NCI-H2227 (cell line): ENCODE data around the gene PWWP2A.
A peak's percentile ranks its signal among the peaks of the same experiment; 100 is the strongest.
"Not testable (repeated sequence)": the region's sequence is repeated elsewhere in the genome, so short reads cannot be mapped to it uniquely, and the experiment has no call there.

Source experiments
- DNase-seq: peaks from one replicate; lab custom pipeline; 2025; ENCODE audit not compliant: unreplicated experiment; lab: John Stamatoyannopoulos, UW

Gene PWWP2A

GRCh38 chr5:160081495-160081894 lies 37.8 kb downstream of the PWWP2A start:
- DNase-seq = no peak

GRCh38 chr5:160079753-160080152 lies 39.5 kb downstream of the PWWP2A start:
- DNase-seq = no peak

GRCh38 chr5:160076997-160077396 lies 42.3 kb downstream of the PWWP2A start:
- DNase-seq = no peak

GRCh38 chr5:160075073-160075472 lies 44.2 kb downstream of the PWWP2A start:
- DNase-seq = no peak

GRCh38 chr5:160071916-160072315 lies 47.3 kb downstream of the PWWP2A start:
- DNase-seq = no peak

GRCh38 chr5:160071516-160071915 lies 47.7 kb downstream of the PWWP2A start:
- DNase-seq = peak; percentile 9

GRCh38 chr5:160069120-160069519 lies 50.1 kb downstream of the PWWP2A start:
- DNase-seq = not testable (repeated sequence)

- no peak for DNase-seq
Observed at GRCh38 chr5:160064995-160065614, 54.1 kb downstream of the PWWP2A start.

- DNase-seq = no peak
Observed at GRCh38 chr5:160064417-160064810, 54.8 kb downstream of the PWWP2A start.

- no peak for DNase-seq
Observed at GRCh38 chr5:160061770-160062169, 57.5 kb downstream of the PWWP2A start.

GRCh38 chr5:160060001-160060400 lies 59.2 kb downstream of the PWWP2A start:
- DNase-seq = no peak

- DNase-seq = no peak
Observed at GRCh38 chr5:160057256-160057655, 62.0 kb downstream of the PWWP2A start.

GRCh38 chr5:160054831-160055230 lies 64.4 kb downstream of the PWWP2A start:
- DNase-seq = no peak

GRCh38 chr5:160054047-160054446 lies 65.2 kb downstream of the PWWP2A start:
- DNase-seq = no peak

- DNase-seq = no peak
Observed at GRCh38 chr5:160049099-160049498, 70.2 kb downstream of the PWWP2A start.

GRCh38 chr5:160048131-160048530 lies 71.1 kb downstream of the PWWP2A start:
- no peak for DNase-seq

GRCh38 chr5:160047423-160047822 lies 71.8 kb downstream of the PWWP2A start:
- no peak for DNase-seq

GRCh38 chr5:160044967-160045366 lies 74.3 kb downstream of the PWWP2A start:
- DNase-seq = no peak

- DNase-seq = no peak
Observed at GRCh38 chr5:160044391-160044804, 74.9 kb downstream of the PWWP2A start.

GRCh38 chr5:160042671-160043070 lies 76.6 kb downstream of the PWWP2A start:
- no peak for DNase-seq
